ENCODE data around the gene PSMD7. TPM values are rescaled to one million over a fixed set of nuclear protein-coding genes. Genes with fewer than 3 reads are reported as not detected.
"Not testable (repeated sequence)": the region's sequence is repeated elsewhere in the genome, so short reads cannot be mapped to it uniquely, and the experiment has no call there.

PSMD7 gene
- total RNA-seq, 6 experiments from 2014 or later = 39.2 to 53.3 (median 45.2) TPM

GRCh38 chr16:74320707-74321106, 24.1 kb downstream of the PSMD7 start:
- ATAC-seq (peak in 1 of 4 donors; percentile 17), DNase-seq (no peak)
- Histone ChIP-seq H3K27ac (no peak overlapping the region), H3K4me3 (no peak overlapping the region), H3K4me1 (no peaks in the 10 kb centered on the region), H3K9me3 (no peaks in the 10 kb centered on the region), H3K27me3 (no peaks in the 10 kb centered on the region), H3K36me3 (no peaks in the 10 kb centered on the region)
- no CpG with 5 or more reads among the region's 6 CpGs for WGBS (ENCODE audit: insufficient coverage, low coverage, low lambda C conversion rate, missing lambda C conversion rate)
- TF ChIP-seq CTCF (IDR thresholded peaks at IDR 0.05) (no peak), POLR2A (IDR thresholded peaks at IDR 0.05) (no peak)
- intact Hi-C loops (cut with DNase I) = no loop called here

- Histone ChIP-seq H3K9me3 (no peaks in the 10 kb centered on the region), H3K4me1 (no peaks in the 10 kb centered on the region), H3K27me3 (no peaks in the 10 kb centered on the region), H3K4me3 (no peak overlapping the region), H3K36me3 (no peaks in the 10 kb centered on the region), H3K27ac (no peak overlapping the region)
- peak in 3 of 4 donors; percentile 33 to 69 (median 46) for ATAC-seq
- intact Hi-C loops (cut with DNase I) = no loop called here
- TF ChIP-seq CTCF (IDR thresholded peaks at IDR 0.05) = no peak
- TF ChIP-seq POLR2A (IDR thresholded peaks at IDR 0.05) = no peak
- WGBS (ENCODE audit: insufficient coverage, low coverage, low lambda C conversion rate, missing lambda C conversion rate) = no CpG with 5 or more reads among the region's 2 CpGs
- DNase-seq = no peak
These were observed 24.7 kb downstream of the PSMD7 start for GRCh38 chr16:74321356-74321755.

- peak; percentile 19 to 73 (median 50) for ATAC-seq
- intact Hi-C loops (cut with DNase I) = no loop called here
- H3K36me3 ChIP-seq = peaks cover 0 to 5% (median 1%) of the 10 kb centered on the region in 4 donors
- no peaks in the 10 kb centered on the region for H3K4me1 ChIP-seq
- H3K27ac ChIP-seq = peak overlapping the region in 1 of 3 donors; percentile 47
- 78% methylated on average over 4 of the region's 7 CpGs for WGBS (ENCODE audit: insufficient coverage, low coverage, low lambda C conversion rate, missing lambda C conversion rate)
- DNase-seq = no peak
- no peak overlapping the region for H3K4me3 ChIP-seq
- no peaks in the 10 kb centered on the region for H3K9me3 ChIP-seq
- TF ChIP-seq POLR2A (IDR thresholded peaks at IDR 0.05) (no peak), CTCF (IDR thresholded peaks at IDR 0.05) (no peak)
- no peaks in the 10 kb centered on the region for H3K27me3 ChIP-seq
These were observed 25.7 kb downstream of the PSMD7 start for GRCh38 chr16:74322301-74322710.

- ATAC-seq; intact Hi-C loops (cut with DNase I); DNase-seq; H3K9me3 ChIP-seq; H3K27me3 ChIP-seq; H3K36me3 ChIP-seq; H3K27ac ChIP-seq; H3K4me1 ChIP-seq; H3K4me3 ChIP-seq: not testable (repeated sequence)
- WGBS (ENCODE audit: insufficient coverage, low coverage, low lambda C conversion rate, missing lambda C conversion rate) = 95% methylated on average over 3 of the region's 5 CpGs
These were observed 28.2 kb downstream of the PSMD7 start for GRCh38 chr16:74324777-74325176.

GRCh38 chr16:74325641-74326040, 29.0 kb downstream of the PSMD7 start:
- Histone ChIP-seq H3K36me3 (peaks cover 0 to 5% (median 2%) of the 10 kb centered on the region in 4 donors), H3K27me3 (no peaks in the 10 kb centered on the region), H3K27ac (no peak overlapping the region), H3K4me1 (no peaks in the 10 kb centered on the region), H3K9me3 (no peaks in the 10 kb centered on the region), H3K4me3 (no peak overlapping the region)
- no peak for TF ChIP-seq POLR2A (IDR thresholded peaks at IDR 0.05)
- TF ChIP-seq CTCF (IDR thresholded peaks at IDR 0.05) = no peak
- 100% methylated on average over 5 of the region's 10 CpGs for WGBS (ENCODE audit: insufficient coverage, low coverage, low lambda C conversion rate, missing lambda C conversion rate)
- DNase-seq (no peak), ATAC-seq (no peak)
- intact Hi-C loops (cut with DNase I) = no loop called here

- H3K4me3 ChIP-seq; DNase-seq; ATAC-seq; H3K4me1 ChIP-seq; H3K27ac ChIP-seq; H3K27me3 ChIP-seq; intact Hi-C loops (cut with DNase I); H3K9me3 ChIP-seq: not testable (repeated sequence)
- WGBS (ENCODE audit: insufficient coverage, low coverage, low lambda C conversion rate, missing lambda C conversion rate) = no CpG with 5 or more reads among the region's 9 CpGs
- H3K36me3 ChIP-seq = peaks cover 0 to 19% (median 2%) of the 10 kb centered on the region in 4 donors
These were observed 31.7 kb downstream of the PSMD7 start for GRCh38 chr16:74328346-74328745.

- H3K4me3 ChIP-seq; DNase-seq; H3K9me3 ChIP-seq; H3K4me1 ChIP-seq; intact Hi-C loops (cut with DNase I); H3K27me3 ChIP-seq; H3K27ac ChIP-seq: not testable (repeated sequence)
- peak in 1 of 4 donors; percentile 21 for ATAC-seq
- peaks cover 0 to 27% (median under 1%) of the 10 kb centered on the region in 4 donors for H3K36me3 ChIP-seq
- WGBS (ENCODE audit: insufficient coverage, low coverage, low lambda C conversion rate, missing lambda C conversion rate) = 83% methylated on average over 1 of the region's 8 CpGs
These were observed 35.9 kb downstream of the PSMD7 start for GRCh38 chr16:74332469-74332868.

- H3K9me3 ChIP-seq; H3K27ac ChIP-seq; H3K27me3 ChIP-seq; H3K4me3 ChIP-seq; DNase-seq; intact Hi-C loops (cut with DNase I); H3K4me1 ChIP-seq; ATAC-seq: not testable (repeated sequence)
- WGBS (ENCODE audit: insufficient coverage, low coverage, low lambda C conversion rate, missing lambda C conversion rate) = 94% methylated on average over 2 of the region's 3 CpGs
- peaks cover 0 to 38% (median 4%) of the 10 kb centered on the region in 4 donors for H3K36me3 ChIP-seq
These were observed 40.9 kb downstream of the PSMD7 start for GRCh38 chr16:74337506-74337905.
